Subcutaneous abdominal adipose tissue (tissue), 5 donors: ENCODE data around the gene DDAH2.

ENCODE experiments used
- H3K27ac ChIP-seq: one replicate; pipeline ENCODE4 v1.7.0; 2013; ENCODE audit warnings: low read depth, mild to moderate bottlenecking, inconsistent platforms, low read length, moderate library complexity
- H3K27me3 ChIP-seq, 5 donors: one replicate each; pipeline ENCODE4 v1.7.0; 2013; ENCODE audit warnings: low read length in 5 of 5, inconsistent platforms in 1 of 5; ENCODE audit not compliant: control insufficient read depth in 5 of 5, insufficient read depth in 4 of 5
- H3K36me3 ChIP-seq, 5 donors: one replicate each; pipeline ENCODE4 v1.7.0; 2013; ENCODE audit warnings: low read length in 5 of 5; ENCODE audit not compliant: control insufficient read depth in 5 of 5, insufficient read depth in 5 of 5
- H3K4me1 ChIP-seq, 5 donors: one replicate each; pipeline ENCODE4 v1.7.0; 2013; ENCODE audit warnings: low read length in 5 of 5, mild to moderate bottlenecking in 3 of 5, moderate library complexity in 1 of 5; ENCODE audit not compliant: control insufficient read depth in 5 of 5, insufficient read depth in 5 of 5
- H3K4me3 ChIP-seq, 5 donors: one replicate each; pipeline ENCODE4 v1.7.0; 2013; ENCODE audit warnings: low read length in 5 of 5, low read depth in 1 of 5
- H3K9ac ChIP-seq, 5 donors: one replicate each; pipeline ENCODE4 v1.7.0; 2013; ENCODE audit warnings: low read length in 5 of 5, mild to moderate bottlenecking in 4 of 5, moderate library complexity in 3 of 5
- H3K9me3 ChIP-seq, 5 donors: one replicate each; pipeline ENCODE4 v1.7.0; 2013; ENCODE audit warnings: low read length in 5 of 5; ENCODE audit not compliant: control insufficient read depth in 5 of 5
- donor health status: healthy.
- donor health status: healthy.
- donor health status: healthy.
- donor health status: healthy.
- donor health status: healthy.

Gene DDAH2

GRCh38 chr6:31692886-31693285, 36.2 kb downstream of the DDAH2 start:
- Histone ChIP-seq H3K27me3 (no peaks in the 10 kb centered on the region), H3K36me3 (peaks cover 4 to 95% (median 78%) of the 10 kb centered on the region in 5 donors), H3K27ac (no peak overlapping the region), H3K9me3 (no peaks in the 10 kb centered on the region), H3K4me3 (no peak overlapping the region), H3K4me1 (peaks cover 0 to 7% (median 0%) of the 10 kb centered on the region in 5 donors), H3K9ac (no peak overlapping the region)

GRCh38 chr6:31692353-31692752, 36.7 kb downstream of the DDAH2 start:
- no peak overlapping the region for H3K27ac ChIP-seq
- no peaks in the 10 kb centered on the region for H3K27me3 ChIP-seq
- no peak overlapping the region for H3K9ac ChIP-seq
- no peaks in the 10 kb centered on the region for H3K9me3 ChIP-seq
- H3K36me3 ChIP-seq, result peaks cover 3 to 96% (median 78%) of the 10 kb centered on the region in 5 donors
- H3K4me1 ChIP-seq, result peaks cover 0 to 3% (median 0%) of the 10 kb centered on the region in 5 donors
- H3K4me3 ChIP-seq, result no peak overlapping the region

GRCh38 chr6:31691564-31692108, 37.5 kb downstream of the DDAH2 start:
- no peak overlapping the region for H3K27ac ChIP-seq
- peaks cover 3 to 96% (median 81%) of the 10 kb centered on the region in 5 donors for H3K36me3 ChIP-seq
- H3K4me3 ChIP-seq, result no peak overlapping the region
- H3K4me1 ChIP-seq, result peaks cover 0 to 1% (median 0%) of the 10 kb centered on the region in 5 donors
- no peaks in the 10 kb centered on the region for H3K9me3 ChIP-seq
- no peak overlapping the region for H3K9ac ChIP-seq
- H3K27me3 ChIP-seq, result no peaks in the 10 kb centered on the region

- no peaks in the 10 kb centered on the region for H3K27me3 ChIP-seq
- H3K4me1 ChIP-seq, result no peaks in the 10 kb centered on the region
- H3K4me3 ChIP-seq, result no peak overlapping the region
- no peak overlapping the region for H3K27ac ChIP-seq
- H3K9ac ChIP-seq, result no peak overlapping the region
- peaks cover 3 to 96% (median 84%) of the 10 kb centered on the region in 5 donors for H3K36me3 ChIP-seq
- no peaks in the 10 kb centered on the region for H3K9me3 ChIP-seq
Measured at GRCh38 chr6:31691078-31691463, 38.0 kb downstream of the DDAH2 start.

- no peaks in the 10 kb centered on the region for H3K4me1 ChIP-seq
- no peaks in the 10 kb centered on the region for H3K9me3 ChIP-seq
- H3K9ac ChIP-seq, result no peak overlapping the region
- no peak overlapping the region for H3K27ac ChIP-seq
- peaks cover 3 to 97% (median 87%) of the 10 kb centered on the region in 5 donors for H3K36me3 ChIP-seq
- no peaks in the 10 kb centered on the region for H3K27me3 ChIP-seq
- H3K4me3 ChIP-seq, result no peak overlapping the region
Measured at GRCh38 chr6:31690231-31691077, 38.6 kb downstream of the DDAH2 start.

GRCh38 chr6:31689249-31690110, 39.6 kb downstream of the DDAH2 start:
- H3K27ac ChIP-seq, result no peak overlapping the region
- no peaks in the 10 kb centered on the region for H3K4me1 ChIP-seq
- no peaks in the 10 kb centered on the region for H3K9me3 ChIP-seq
- H3K4me3 ChIP-seq, result no peak overlapping the region
- peaks cover 3 to 94% (median 86%) of the 10 kb centered on the region in 5 donors for H3K36me3 ChIP-seq
- H3K9ac ChIP-seq, result peak overlapping the region in 1 of 5 donors; percentile 7
- H3K27me3 ChIP-seq, result no peaks in the 10 kb centered on the region

- no peaks in the 10 kb centered on the region for H3K9me3 ChIP-seq
- no peak overlapping the region for H3K4me3 ChIP-seq
- peaks cover 0 to 3% (median 3%) of the 10 kb centered on the region in 5 donors for H3K4me1 ChIP-seq
- H3K27ac ChIP-seq, result no peak overlapping the region
- H3K27me3 ChIP-seq, result no peaks in the 10 kb centered on the region
- peaks cover 3 to 82% (median 78%) of the 10 kb centered on the region in 5 donors for H3K36me3 ChIP-seq
- H3K9ac ChIP-seq, result no peak overlapping the region
Measured at GRCh38 chr6:31687860-31688693, 41.0 kb downstream of the DDAH2 start.

- H3K4me3 ChIP-seq, result no peak overlapping the region
- peaks cover 0 to 4% (median 3%) of the 10 kb centered on the region in 5 donors for H3K4me1 ChIP-seq
- no peak overlapping the region for H3K27ac ChIP-seq
- no peak overlapping the region for H3K9ac ChIP-seq
- H3K9me3 ChIP-seq, result no peaks in the 10 kb centered on the region
- no peaks in the 10 kb centered on the region for H3K27me3 ChIP-seq
- peaks cover 3 to 75% (median 71%) of the 10 kb centered on the region in 5 donors for H3K36me3 ChIP-seq
Measured at GRCh38 chr6:31687321-31687720, 41.8 kb downstream of the DDAH2 start.

GRCh38 chr6:31686483-31686882, 42.6 kb downstream of the DDAH2 start:
- Histone ChIP-seq H3K36me3 (peaks cover 0 to 67% (median 63%) of the 10 kb centered on the region in 5 donors), H3K9me3 (no peaks in the 10 kb centered on the region), H3K4me1 (peaks cover 0 to 9% (median 6%) of the 10 kb centered on the region in 5 donors), H3K27ac (no peak overlapping the region), H3K27me3 (no peaks in the 10 kb centered on the region), H3K4me3 (no peak overlapping the region), H3K9ac (no peak overlapping the region)
